ENCODE measurements around the gene SEMA5A.

The SEMA5A gene

GRCh38 chr5:9160747-9161146, 385.1 kb downstream of the SEMA5A start:
- peaks cover 3% of the 10 kb centered on the region for H3K9me3 Mint-ChIP-seq
- H3K36me3 Mint-ChIP-seq (ENCODE audit: low read depth), result no peaks in the 10 kb centered on the region
- no peaks in the 10 kb centered on the region for H3K27me3 Mint-ChIP-seq (ENCODE audit: low read depth)
- H3K4me3 Mint-ChIP-seq, result no peak overlapping the region
- H3K27ac Mint-ChIP-seq, result no peak overlapping the region
- H3K4me1 Mint-ChIP-seq (ENCODE audit: low read depth), result no peaks in the 10 kb centered on the region

GRCh38 chr5:9157811-9158210, 388.1 kb downstream of the SEMA5A start:
- Mint-ChIP-seq H3K9me3 (peaks cover 3% of the 10 kb centered on the region), H3K36me3 (ENCODE audit: low read depth) (no peaks in the 10 kb centered on the region), H3K4me3 (no peak overlapping the region), H3K27ac (no peak overlapping the region), H3K4me1 (ENCODE audit: low read depth) (no peaks in the 10 kb centered on the region), H3K27me3 (ENCODE audit: low read depth) (no peaks in the 10 kb centered on the region)

GRCh38 chr5:9157020-9157419, 388.9 kb downstream of the SEMA5A start:
- H3K36me3 Mint-ChIP-seq (ENCODE audit: low read depth), result no peaks in the 10 kb centered on the region
- H3K9me3 Mint-ChIP-seq, result peaks cover 3% of the 10 kb centered on the region
- no peaks in the 10 kb centered on the region for H3K4me1 Mint-ChIP-seq (ENCODE audit: low read depth)
- H3K27me3 Mint-ChIP-seq (ENCODE audit: low read depth), result no peaks in the 10 kb centered on the region
- H3K4me3 Mint-ChIP-seq, result no peak overlapping the region
- H3K27ac Mint-ChIP-seq, result no peak overlapping the region

- Mint-ChIP-seq H3K27ac (no peak overlapping the region), H3K4me3 (no peak overlapping the region), H3K36me3 (ENCODE audit: low read depth) (no peaks in the 10 kb centered on the region), H3K27me3 (ENCODE audit: low read depth) (no peaks in the 10 kb centered on the region), H3K4me1 (ENCODE audit: low read depth) (no peaks in the 10 kb centered on the region), H3K9me3 (peaks cover 3% of the 10 kb centered on the region)
Measured at GRCh38 chr5:9156282-9156681, 389.6 kb downstream of the SEMA5A start.

- H3K4me3 Mint-ChIP-seq, result no peak overlapping the region
- no peaks in the 10 kb centered on the region for H3K36me3 Mint-ChIP-seq (ENCODE audit: low read depth)
- H3K4me1 Mint-ChIP-seq (ENCODE audit: low read depth), result no peaks in the 10 kb centered on the region
- no peaks in the 10 kb centered on the region for H3K9me3 Mint-ChIP-seq
- H3K27me3 Mint-ChIP-seq (ENCODE audit: low read depth), result no peaks in the 10 kb centered on the region
- H3K27ac Mint-ChIP-seq, result no peak overlapping the region
Measured at GRCh38 chr5:9151684-9152427, 394.0 kb downstream of the SEMA5A start.

- H3K27me3 Mint-ChIP-seq (ENCODE audit: low read depth), result no peaks in the 10 kb centered on the region
- H3K27ac Mint-ChIP-seq, result no peak overlapping the region
- no peaks in the 10 kb centered on the region for H3K9me3 Mint-ChIP-seq
Measured at GRCh38 chr5:9149988-9150387, 395.9 kb downstream of the SEMA5A start.

GRCh38 chr5:9148242-9148641, 397.6 kb downstream of the SEMA5A start:
- no peaks in the 10 kb centered on the region for H3K4me1 Mint-ChIP-seq (ENCODE audit: low read depth)
- H3K36me3 Mint-ChIP-seq (ENCODE audit: low read depth), result no peaks in the 10 kb centered on the region
- no peaks in the 10 kb centered on the region for H3K9me3 Mint-ChIP-seq
- H3K27ac Mint-ChIP-seq, result no peak overlapping the region
- no peak overlapping the region for H3K4me3 Mint-ChIP-seq
- no peaks in the 10 kb centered on the region for H3K27me3 Mint-ChIP-seq (ENCODE audit: low read depth)

More at GRCh38 chr5:9149988-9150387, 395.9 kb downstream of the SEMA5A start:
- Mint-ChIP-seq H3K4me3 (no peak overlapping the region), H3K36me3 (ENCODE audit: low read depth) (no peaks in the 10 kb centered on the region), H3K4me1 (ENCODE audit: low read depth) (no peaks in the 10 kb centered on the region)

- no peaks in the 10 kb centered on the region for H3K36me3 Mint-ChIP-seq (ENCODE audit: low read depth)
- no peaks in the 10 kb centered on the region for H3K4me1 Mint-ChIP-seq (ENCODE audit: low read depth)
- H3K27me3 Mint-ChIP-seq (ENCODE audit: low read depth), result no peaks in the 10 kb centered on the region
- H3K9me3 Mint-ChIP-seq, result peaks cover 6% of the 10 kb centered on the region
- H3K27ac Mint-ChIP-seq, result no peak overlapping the region
- no peak overlapping the region for H3K4me3 Mint-ChIP-seq
Measured at GRCh38 chr5:9140711-9141110, 405.2 kb downstream of the SEMA5A start.

GRCh38 chr5:9140202-9140601, 405.7 kb downstream of the SEMA5A start:
- Mint-ChIP-seq H3K4me3 (no peak overlapping the region), H3K4me1 (ENCODE audit: low read depth) (no peaks in the 10 kb centered on the region), H3K36me3 (ENCODE audit: low read depth) (no peaks in the 10 kb centered on the region), H3K27ac (no peak overlapping the region), H3K9me3 (peaks cover 6% of the 10 kb centered on the region), H3K27me3 (ENCODE audit: low read depth) (no peaks in the 10 kb centered on the region)

- Mint-ChIP-seq H3K27ac (no peak overlapping the region), H3K36me3 (ENCODE audit: low read depth) (no peaks in the 10 kb centered on the region), H3K9me3 (peaks cover 6% of the 10 kb centered on the region), H3K4me3 (no peak overlapping the region), H3K27me3 (ENCODE audit: low read depth) (no peaks in the 10 kb centered on the region), H3K4me1 (ENCODE audit: low read depth) (no peaks in the 10 kb centered on the region)
Measured at GRCh38 chr5:9139344-9139743, 406.5 kb downstream of the SEMA5A start.

GRCh38 chr5:9128136-9128535, 417.7 kb downstream of the SEMA5A start:
- Mint-ChIP-seq H3K9me3 (no peaks in the 10 kb centered on the region), H3K4me1 (ENCODE audit: low read depth) (no peaks in the 10 kb centered on the region), H3K27me3 (ENCODE audit: low read depth) (no peaks in the 10 kb centered on the region), H3K4me3 (no peak overlapping the region), H3K27ac (no peak overlapping the region), H3K36me3 (ENCODE audit: low read depth) (no peaks in the 10 kb centered on the region)

- Mint-ChIP-seq H3K36me3 (ENCODE audit: low read depth) (no peaks in the 10 kb centered on the region), H3K4me1 (ENCODE audit: low read depth) (no peaks in the 10 kb centered on the region), H3K27me3 (ENCODE audit: low read depth) (no peaks in the 10 kb centered on the region), H3K4me3 (no peak overlapping the region), H3K9me3 (no peaks in the 10 kb centered on the region), H3K27ac (no peak overlapping the region)
Measured at GRCh38 chr5:9126490-9126889, 419.4 kb downstream of the SEMA5A start.

GRCh38 chr5:9125852-9126251, 420.0 kb downstream of the SEMA5A start:
- H3K27ac Mint-ChIP-seq, result no peak overlapping the region
- H3K9me3 Mint-ChIP-seq, result no peaks in the 10 kb centered on the region
- no peaks in the 10 kb centered on the region for H3K36me3 Mint-ChIP-seq (ENCODE audit: low read depth)
- H3K4me1 Mint-ChIP-seq (ENCODE audit: low read depth), result no peaks in the 10 kb centered on the region
- H3K4me3 Mint-ChIP-seq, result no peak overlapping the region
- H3K27me3 Mint-ChIP-seq (ENCODE audit: low read depth), result no peaks in the 10 kb centered on the region

- H3K36me3 Mint-ChIP-seq (ENCODE audit: low read depth), result no peaks in the 10 kb centered on the region
- no peaks in the 10 kb centered on the region for H3K27me3 Mint-ChIP-seq (ENCODE audit: low read depth)
- H3K27ac Mint-ChIP-seq, result no peak overlapping the region
- H3K4me1 Mint-ChIP-seq (ENCODE audit: low read depth), result no peaks in the 10 kb centered on the region
- H3K9me3 Mint-ChIP-seq, result no peaks in the 10 kb centered on the region
- H3K4me3 Mint-ChIP-seq, result no peak overlapping the region
Measured at GRCh38 chr5:9124838-9125237, 421.0 kb downstream of the SEMA5A start.

- Mint-ChIP-seq H3K4me1 (ENCODE audit: low read depth) (no peaks in the 10 kb centered on the region), H3K27ac (no peak overlapping the region), H3K9me3 (no peaks in the 10 kb centered on the region), H3K36me3 (ENCODE audit: low read depth) (no peaks in the 10 kb centered on the region), H3K27me3 (ENCODE audit: low read depth) (no peaks in the 10 kb centered on the region), H3K4me3 (no peak overlapping the region)
Measured at GRCh38 chr5:9124071-9124470, 421.8 kb downstream of the SEMA5A start.

GRCh38 chr5:9122528-9122927, 423.3 kb downstream of the SEMA5A start:
- H3K4me3 Mint-ChIP-seq, result no peak overlapping the region
- H3K27me3 Mint-ChIP-seq (ENCODE audit: low read depth), result no peaks in the 10 kb centered on the region
- no peak overlapping the region for H3K27ac Mint-ChIP-seq
- no peaks in the 10 kb centered on the region for H3K9me3 Mint-ChIP-seq
- H3K36me3 Mint-ChIP-seq (ENCODE audit: low read depth), result no peaks in the 10 kb centered on the region
- no peaks in the 10 kb centered on the region for H3K4me1 Mint-ChIP-seq (ENCODE audit: low read depth)
